KMS-11 (cell line): ENCODE data around the gene IGFBP1.

Experiments used
- H2AFZ ChIP-seq: fragments of 200-600 bp; sonication (generic); 2 replicates; pipeline ENCODE4 v1.6.1; 2016; ENCODE audit warnings: antibody characterized with exemption, mixed run types, low read depth
- H3K27ac ChIP-seq: fragments of 200-600 bp; sonication (generic); 2 replicates; pipeline ENCODE4 v1.6.1; 2016; ENCODE audit warnings: mild to moderate bottlenecking, mixed run types
- H3K27me3 ChIP-seq: fragments of 200-600 bp; sonication (generic); 2 replicates; pipeline ENCODE4 v1.6.1; 2017; ENCODE audit warnings: mild to moderate bottlenecking, low read depth, mixed run types, moderate library complexity; ENCODE audit not compliant: insufficient read depth
- H3K36me3 ChIP-seq: fragments of 200-600 bp; sonication (generic); 2 replicates; pipeline ENCODE4 v1.6.1; 2017; ENCODE audit warnings: mild to moderate bottlenecking, mixed run types; ENCODE audit not compliant: insufficient read depth
- H3K4me1 ChIP-seq: fragments of 200-600 bp; sonication (generic); 2 replicates; pipeline ENCODE4 v1.6.1; 2016; ENCODE audit warnings: mild to moderate bottlenecking, low read depth, mixed run types; ENCODE audit not compliant: poor library complexity, severe bottlenecking
- H3K4me2 ChIP-seq: fragments of 200-600 bp; sonication (generic); 2 replicates; pipeline ENCODE4 v1.7.0; 2016; ENCODE audit warnings: mild to moderate bottlenecking, mixed run types
- H3K4me3 ChIP-seq: fragments of 200-600 bp; sonication (generic); IDR thresholded peaks from 2 replicates; pipeline ENCODE4 v1.6.1; 2017; ENCODE audit warnings: low read depth, low read length, mixed read lengths; ENCODE audit not compliant: insufficient read depth
- H3K79me2 ChIP-seq: fragments of 200-600 bp; sonication (generic); 2 replicates; pipeline ENCODE4 v1.6.1; 2016; ENCODE audit warnings: low read depth, mixed run types; ENCODE audit not compliant: insufficient read depth
- H3K9ac ChIP-seq: fragments of 200-600 bp; sonication (generic); 2 replicates; pipeline ENCODE4 v1.6.1; 2016; ENCODE audit warnings: mild to moderate bottlenecking, mixed run types
- H4K20me1 ChIP-seq: fragments of 200-600 bp; sonication (generic); 2 replicates; pipeline ENCODE4 v1.6.1; 2016; ENCODE audit warnings: mild to moderate bottlenecking, mixed run types; ENCODE audit not compliant: insufficient read depth
- CTCF ChIP-seq: fragments of 200-600 bp; sonication (generic); conservative IDR thresholded peaks from 2 replicates; pipeline ENCODE4 v1.6.1; 2017; ENCODE audit warnings: low read depth, mild to moderate bottlenecking, antibody characterized with exemption, low read length, moderate library complexity, mixed read lengths

Gene IGFBP1

GRCh38 chr7:45901566-45901965 is 13.3 kb downstream of the IGFBP1 start:
- H3K4me1 ChIP-seq: no peaks in the 10 kb centered on the region
- no peak overlapping the region for H3K4me2 ChIP-seq
- TF ChIP-seq CTCF: no peak
- no peaks in the 10 kb centered on the region for H3K79me2 ChIP-seq
- H2AFZ ChIP-seq: no peak overlapping the region
- no peak overlapping the region for H3K4me3 ChIP-seq
- no peaks in the 10 kb centered on the region for H3K36me3 ChIP-seq
- no peak overlapping the region for H3K27ac ChIP-seq
- H4K20me1 ChIP-seq: no peaks in the 10 kb centered on the region
- no peak overlapping the region for H3K9ac ChIP-seq
- no peaks in the 10 kb centered on the region for H3K27me3 ChIP-seq

GRCh38 chr7:45902820-45903219 is 14.5 kb downstream of the IGFBP1 start:
- Histone ChIP-seq H3K27me3 (no peaks in the 10 kb centered on the region), H3K9ac (no peak overlapping the region), H3K4me3 (no peak overlapping the region), H3K4me1 (no peaks in the 10 kb centered on the region), H3K79me2 (no peaks in the 10 kb centered on the region), H2AFZ (no peak overlapping the region), H3K27ac (no peak overlapping the region), H3K4me2 (no peak overlapping the region), H4K20me1 (no peaks in the 10 kb centered on the region), H3K36me3 (no peaks in the 10 kb centered on the region)
- TF ChIP-seq CTCF: no peak

GRCh38 chr7:45909561-45909960 is 21.3 kb downstream of the IGFBP1 start:
- H3K4me1 ChIP-seq: no peaks in the 10 kb centered on the region
- no peaks in the 10 kb centered on the region for H3K36me3 ChIP-seq
- no peaks in the 10 kb centered on the region for H3K27me3 ChIP-seq
- H3K27ac ChIP-seq: no peak overlapping the region
- H4K20me1 ChIP-seq: no peaks in the 10 kb centered on the region
- no peak overlapping the region for H3K4me2 ChIP-seq
- H3K79me2 ChIP-seq: no peaks in the 10 kb centered on the region
- no peak overlapping the region for H3K9ac ChIP-seq
- TF ChIP-seq CTCF: no peak
- no peak overlapping the region for H2AFZ ChIP-seq
- H3K4me3 ChIP-seq: no peak overlapping the region

GRCh38 chr7:45910855-45911254 is 22.6 kb downstream of the IGFBP1 start:
- TF ChIP-seq CTCF: no peak
- H3K4me2 ChIP-seq: no peak overlapping the region
- H4K20me1 ChIP-seq: no peaks in the 10 kb centered on the region
- H3K36me3 ChIP-seq: no peaks in the 10 kb centered on the region
- H3K79me2 ChIP-seq: no peaks in the 10 kb centered on the region
- H3K27ac ChIP-seq: no peak overlapping the region
- H3K4me3 ChIP-seq: no peak overlapping the region
- no peak overlapping the region for H3K9ac ChIP-seq
- H3K27me3 ChIP-seq: no peaks in the 10 kb centered on the region
- H2AFZ ChIP-seq: no peak overlapping the region
- no peaks in the 10 kb centered on the region for H3K4me1 ChIP-seq

GRCh38 chr7:45911311-45911710 is 23.0 kb downstream of the IGFBP1 start:
- Histone ChIP-seq H3K79me2 (no peaks in the 10 kb centered on the region), H2AFZ (no peak overlapping the region), H3K9ac (no peak overlapping the region), H3K4me1 (no peaks in the 10 kb centered on the region), H4K20me1 (no peaks in the 10 kb centered on the region), H3K36me3 (no peaks in the 10 kb centered on the region), H3K4me3 (no peak overlapping the region), H3K27ac (no peak overlapping the region), H3K4me2 (no peak overlapping the region), H3K27me3 (no peaks in the 10 kb centered on the region)
- no peak for TF ChIP-seq CTCF
